Liver (tissue), 9 donors: Measurements from ENCODE around the gene ZNF341. TPM values are rescaled to one million over a fixed set of nuclear protein-coding genes. Genes with fewer than 3 reads are reported as not detected.

Experiments
- DNase-seq: peaks from one replicate; pipeline ENCODE4 v3.0.0-alpha.2; 2017; ENCODE audit warnings: low spot score
- H3K27ac ChIP-seq, 2 donors: one replicate each; pipeline ENCODE4 v1.7.0; 2013; ENCODE audit warnings: inconsistent platforms in 2 of 2, low read length in 2 of 2, control low read depth in 1 of 2, low read depth in 1 of 2, mild to moderate bottlenecking in 1 of 2
- H3K27me3 ChIP-seq, 4 donors: one replicate each; pipeline versions ENCODE4 v1.6.1 to v1.7.0; 2013; ENCODE audit warnings: low read length in 3 of 4, inconsistent platforms in 1 of 4, mild to moderate bottlenecking in 1 of 4, moderate library complexity in 1 of 4; ENCODE audit not compliant: control insufficient read depth in 4 of 4, insufficient read depth in 4 of 4
- H3K36me3 ChIP-seq, 4 donors: one replicate each; pipeline versions ENCODE4 v1.6.1 to v1.7.0; 2013; ENCODE audit warnings: low read length in 3 of 4, mild to moderate bottlenecking in 3 of 4, low read depth in 1 of 4, moderate library complexity in 1 of 4; ENCODE audit not compliant: control insufficient read depth in 4 of 4, insufficient read depth in 3 of 4
- H3K4me1 ChIP-seq, 4 donors: one replicate each; pipeline versions ENCODE4 v1.6.1 to v1.7.0; 2013; ENCODE audit warnings: low read length in 3 of 4, mild to moderate bottlenecking in 3 of 4, moderate library complexity in 1 of 4; ENCODE audit not compliant: control insufficient read depth in 4 of 4, insufficient read depth in 4 of 4
- H3K4me3 ChIP-seq, 3 donors: one replicate each; pipeline versions ENCODE4 v1.6.1 to v1.7.0; 2013; ENCODE audit warnings: low read length in 3 of 3, control low read depth in 1 of 3, low read depth in 1 of 3, mild to moderate bottlenecking in 1 of 3
- H3K9ac ChIP-seq, 2 donors: one replicate each; pipeline ENCODE4 v1.7.0; 2013; ENCODE audit warnings: low read length in 2 of 2, mild to moderate bottlenecking in 2 of 2, moderate library complexity in 2 of 2, control low read depth in 1 of 2, low read depth in 1 of 2
- H3K9me3 ChIP-seq, 4 donors: one replicate each; pipeline versions ENCODE4 v1.6.1 to v1.7.0; 2013; ENCODE audit warnings: low read length in 3 of 4; ENCODE audit not compliant: control insufficient read depth in 4 of 4
- CTCF ChIP-seq: fragments of 150-350 bp; IDR thresholded peaks from 2 replicates; pipeline ENCODE4 v1.5.1; 2017; ENCODE audit warnings: improper control_type of control experiment, low read depth, low read length; ENCODE audit not compliant: missing input control
- GABPA ChIP-seq, 2 donors: IDR thresholded peaks in 1 of 2; conservative IDR thresholded peaks in 1 of 2; 2 replicates each; pipeline ENCODE4 v1.6.1; 2016; ENCODE audit warnings: antibody characterized with exemption in 2 of 2, mild to moderate bottlenecking in 1 of 2, moderate library complexity in 1 of 2
- HNF4A ChIP-seq, 2 donors: conservative IDR thresholded peaks; 2 replicates each; pipeline ENCODE4 v1.6.1; 2016; ENCODE audit warnings: antibody characterized with exemption in 2 of 2, mild to moderate bottlenecking in 2 of 2
- HNF4G ChIP-seq: IDR thresholded peaks from 2 replicates; pipeline ENCODE4 v1.6.1; 2016; ENCODE audit warnings: antibody characterized with exemption
- JUND ChIP-seq, 2 donors: IDR thresholded peaks; 2 replicates each; pipeline ENCODE4 v1.6.1; 2016; ENCODE audit warnings: antibody characterized with exemption in 2 of 2
- MAX ChIP-seq: IDR thresholded peaks from 2 replicates; pipeline ENCODE4 v1.6.1; 2016; ENCODE audit warnings: antibody characterized with exemption
- RAD21 ChIP-seq, 2 donors: IDR thresholded peaks; 2 replicates each; pipeline ENCODE4 v1.6.1; 2016; ENCODE audit warnings: antibody characterized with exemption in 2 of 2, mild to moderate bottlenecking in 2 of 2
- REST ChIP-seq: IDR thresholded peaks from 2 replicates; pipeline ENCODE4 v1.6.1; 2016; ENCODE audit warnings: antibody characterized with exemption, mild to moderate bottlenecking
- RXRA ChIP-seq, 2 donors: IDR thresholded peaks; 2 replicates each; pipeline ENCODE4 v1.6.1; 2017 to 2018; ENCODE audit warnings: antibody characterized with exemption in 2 of 2, mild to moderate bottlenecking in 1 of 2
- SP1 ChIP-seq: IDR thresholded peaks from 2 replicates; pipeline ENCODE4 v1.6.1; 2018; ENCODE audit warnings: antibody characterized with exemption, mild to moderate bottlenecking
- TAF1 ChIP-seq: conservative IDR thresholded peaks from 2 replicates; pipeline ENCODE4 v1.6.1; 2016; ENCODE audit warnings: antibody characterized with exemption, mild to moderate bottlenecking
- YY1 ChIP-seq: IDR thresholded peaks from 2 replicates; pipeline ENCODE4 v1.6.1; 2016; ENCODE audit warnings: antibody characterized with exemption, mild to moderate bottlenecking
- WGBS: extraction: QIAGEN DNeasy Blood & Tissue Kit; methylation state at CpG from one replicate; pipeline ENCODE4 v1.1.7; 2013; 5-methylcytosine and 5-hydroxymethylcytosine counted together
- polyA plus RNA-seq, 2 donors: library from polyadenylated mRNA; stranded (reverse) in 1 of 2; unstranded in 1 of 2; fragments of 200-250 nt in 1 of 2; fragments of >200 nt in 1 of 2; fragmentation: Nextera tagmentation in 1 of 2; extraction: Ambion mirVana in 1 of 2; gene quantifications; one replicate each; pipeline versions ENCODE4 v1.2.1 to v1.2.3, GENCODE V29; 2013 to 2015
- total RNA-seq, 2 donors: library from RNA; depleted of rRNA; stranded (reverse); fragments of >200 nt; gene quantifications; one replicate each; pipeline ENCODE4 v1.2.3, GENCODE V29; 2014
- donor health status: healthy.
- donor health status: healthy.
- donor health status: healthy.
- donor health status: healthy.
- donor health status: healthy.

ZNF341 gene
- total and polyA plus RNA-seq, 4 donors, result 0.69 to 1.1 (median 0.82) TPM

GRCh38 chr20:33822991-33823390, 91.2 kb downstream of the ZNF341 start:
- no peak overlapping the region for H3K9ac ChIP-seq
- peaks cover 11 to 32% (median 23%) of the 10 kb centered on the region in 4 donors for H3K4me1 ChIP-seq
- DNase-seq, result no peak
- WGBS, result 97% methylated on average over 5 of the region's 5 CpGs
- no peak for TF ChIP-seq SP1
- TF ChIP-seq RAD21 (IDR thresholded peaks at IDR 0.05), result no peak
- TF ChIP-seq GABPA (IDR thresholded peaks at IDR 0.05 in 1 of 2, conservative IDR thresholded peaks at IDR 0.05 in 1 of 2), result no peak
- no peak overlapping the region for H3K4me3 ChIP-seq
- H3K36me3 ChIP-seq, result no peaks in the 10 kb centered on the region
- no peaks in the 10 kb centered on the region for H3K27me3 ChIP-seq
- H3K27ac ChIP-seq, result no peak overlapping the region
- no peaks in the 10 kb centered on the region for H3K9me3 ChIP-seq

GRCh38 chr20:33824852-33825251, 93.1 kb downstream of the ZNF341 start:
- Histone ChIP-seq H3K9ac (no peak overlapping the region), H3K36me3 (no peaks in the 10 kb centered on the region), H3K27me3 (no peaks in the 10 kb centered on the region), H3K27ac (peak overlapping the region in 1 of 2 donors; percentile 7), H3K9me3 (no peaks in the 10 kb centered on the region), H3K4me1 (peaks cover 11 to 35% (median 22%) of the 10 kb centered on the region in 4 donors), H3K4me3 (no peak overlapping the region)
- TF ChIP-seq HNF4A (conservative IDR thresholded peaks at IDR 0.05), result no peak
- DNase-seq, result no peak
- WGBS, result 89% methylated on average over 1 of the region's 1 CpG

GRCh38 chr20:33825340-33826269, 93.8 kb downstream of the ZNF341 start:
- Histone ChIP-seq H3K27me3 (no peaks in the 10 kb centered on the region), H3K9ac (no peak overlapping the region), H3K27ac (peak overlapping the region in 1 of 2 donors; percentile 7), H3K36me3 (no peaks in the 10 kb centered on the region), H3K4me1 (peaks cover 11 to 32% (median 22%) of the 10 kb centered on the region in 4 donors), H3K4me3 (no peak overlapping the region), H3K9me3 (no peaks in the 10 kb centered on the region)
- TF ChIP-seq CTCF (no peak), HNF4A (conservative IDR thresholded peaks at IDR 0.05) (peak; percentile 55 to 69), JUND (IDR thresholded peaks at IDR 0.05) (no peak), RXRA (IDR thresholded peaks at IDR 0.05) (no peak)
- DNase-seq, result no peak
- 75% methylated on average over 3 of the region's 3 CpGs for WGBS

GRCh38 chr20:33826270-33826897, 94.6 kb downstream of the ZNF341 start:
- no peaks in the 10 kb centered on the region for H3K36me3 ChIP-seq
- H3K4me3 ChIP-seq, result no peak overlapping the region
- peak overlapping the region; percentile 7 to 9 for H3K27ac ChIP-seq
- H3K27me3 ChIP-seq, result no peaks in the 10 kb centered on the region
- peaks cover 11 to 32% (median 22%) of the 10 kb centered on the region in 4 donors for H3K4me1 ChIP-seq
- H3K9me3 ChIP-seq, result no peaks in the 10 kb centered on the region
- no peak overlapping the region for H3K9ac ChIP-seq
- no peak for DNase-seq
- 79% methylated on average over 5 of the region's 5 CpGs for WGBS
- TF ChIP-seq TAF1 (no peak), HNF4G (no peak), HNF4A (conservative IDR thresholded peaks at IDR 0.05) (peak; percentile 17 to 54), REST (peak; percentile 26), SP1 (peak; percentile 66), CTCF (no peak), RXRA (IDR thresholded peaks at IDR 0.05) (peak in 1 of 2 donors; percentile 28), MAX (no peak), YY1 (peak; percentile 21), RAD21 (IDR thresholded peaks at IDR 0.05) (peak in 1 of 2 donors; percentile 12)
